SK-N-SH treated with all-trans-retinoic acid at 6 μM for 48 hours (cell line): Measurements from ENCODE around the gene TTC28.

Experiments used
- ATAC-seq: fragments of 200-7000 bp; cut with Tn5 transposase; 3 replicates; pipeline ENCODE4 v1.9.1; 2020; ENCODE audit warnings: mild to moderate bottlenecking, moderate library complexity
- ARNTL ChIP-seq: fragments of 450-650 bp; formaldehyde crosslinking; IDR thresholded peaks from 2 replicates; pipeline ENCODE4 v1.5.0; 2020; ENCODE audit warnings: low read depth, mild to moderate bottlenecking, moderate library complexity, borderline replicate concordance
- BACH2 ChIP-seq: fragments of 250-450 bp; sonication (Bioruptor Pico); IDR thresholded peaks from 2 replicates; pipeline ENCODE4 v1.9.0; 2021; ENCODE audit warnings: mild to moderate bottlenecking, borderline replicate concordance
- CSDC2 ChIP-seq: fragments of 250-450 bp; sonication (Bioruptor Pico); IDR thresholded peaks from 2 replicates; pipeline ENCODE4 v1.5.0; 2020; ENCODE audit warnings: mild to moderate bottlenecking, moderate library complexity
- ESRRG ChIP-seq: fragments of 250-450 bp; sonication (Bioruptor Pico); IDR thresholded peaks from 2 replicates; pipeline ENCODE4 v1.6.1; 2021; ENCODE audit warnings: mild to moderate bottlenecking
- GLIS3 ChIP-seq: fragments of 250-450 bp; sonication (Bioruptor Pico); IDR thresholded peaks from 2 replicates; pipeline ENCODE4 v1.5.0; 2020; ENCODE audit warnings: mild to moderate bottlenecking, moderate library complexity
- ISL1 ChIP-seq: fragments of 250-450 bp; sonication (Bioruptor Pico); IDR thresholded peaks from 2 replicates; pipeline ENCODE4 v2.1.2; 2022; ENCODE audit warnings: mild to moderate bottlenecking, moderate library complexity
- OSR1 ChIP-seq: fragments of 250-450 bp; sonication (Bioruptor Pico); IDR thresholded peaks from 2 replicates; pipeline ENCODE4 v1.8.0; 2022; ENCODE audit warnings: moderate library complexity, mild to moderate bottlenecking, inconsistent platforms
- PATZ1 ChIP-seq: fragments of 250-450 bp; sonication (Bioruptor Pico); IDR thresholded peaks from 2 replicates; pipeline ENCODE4 v1.8.0; 2020; ENCODE audit warnings: mild to moderate bottlenecking, moderate library complexity, borderline replicate concordance
- POU6F1 ChIP-seq: fragments of 250-450 bp; sonication (Bioruptor Pico); IDR thresholded peaks from 2 replicates; pipeline ENCODE4 v1.8.0; 2021; ENCODE audit warnings: low read depth, mild to moderate bottlenecking, moderate library complexity, borderline replicate concordance
- PPARA ChIP-seq: fragments of 250-450 bp; sonication (Bioruptor Pico); IDR thresholded peaks from 2 replicates; pipeline ENCODE4 v1.5.0; 2020; ENCODE audit warnings: mild to moderate bottlenecking, borderline replicate concordance
- RARB ChIP-seq: fragments of 250-450 bp; sonication (Bioruptor Pico); IDR thresholded peaks from 2 replicates; pipeline ENCODE4 v1.8.0; 2021; ENCODE audit warnings: mild to moderate bottlenecking, moderate library complexity
- SNAI2 ChIP-seq: fragments of 250-450 bp; sonication (Bioruptor Pico); IDR thresholded peaks from 2 replicates; pipeline ENCODE4 v1.5.0; 2020; ENCODE audit warnings: mild to moderate bottlenecking, moderate library complexity
- TCF4 ChIP-seq: fragments of 250-450 bp; sonication (Bioruptor Pico); IDR thresholded peaks from 2 replicates; pipeline ENCODE4 v1.8.0; 2021; ENCODE audit warnings: mild to moderate bottlenecking, moderate library complexity, borderline replicate concordance
- TOX ChIP-seq: fragments of 250-450 bp; sonication (Bioruptor Pico); IDR thresholded peaks from 2 replicates; pipeline ENCODE4 v1.8.0; 2021; ENCODE audit warnings: mild to moderate bottlenecking, moderate library complexity, borderline replicate concordance
- TSHZ2 ChIP-seq: fragments of 250-450 bp; sonication (Bioruptor Pico); IDR thresholded peaks from 2 replicates; pipeline ENCODE4 v1.5.0; 2020; ENCODE audit warnings: mild to moderate bottlenecking, moderate library complexity
- ZC3H10 ChIP-seq: fragments of 250-450 bp; sonication (Bioruptor Pico); IDR thresholded peaks from 2 replicates; pipeline ENCODE4 v1.5.1; 2021; ENCODE audit warnings: mild to moderate bottlenecking, moderate library complexity
- ZFP3 ChIP-seq: fragments of 250-450 bp; sonication (Bioruptor Pico); IDR thresholded peaks from 2 replicates; pipeline ENCODE4 v1.5.0; 2020; ENCODE audit warnings: mild to moderate bottlenecking, moderate library complexity
- ZFP30 ChIP-seq: fragments of 450-650 bp; formaldehyde crosslinking; IDR thresholded peaks from 2 replicates; pipeline ENCODE4 v1.5.0; 2022; ENCODE audit warnings: mild to moderate bottlenecking, moderate library complexity
- ZNF70 ChIP-seq: fragments of 450-650 bp; formaldehyde crosslinking; IDR thresholded peaks from 2 replicates; pipeline ENCODE4 v1.5.0; 2020; ENCODE audit warnings: mild to moderate bottlenecking, moderate library complexity
- ZNF8 ChIP-seq: fragments of 450-650 bp; formaldehyde crosslinking; IDR thresholded peaks from 2 replicates; pipeline ENCODE4 v1.5.0; 2020; ENCODE audit warnings: mild to moderate bottlenecking, moderate library complexity
- TF ChIP-seq, protein P1 (sequence below): fragments of 250-450 bp; sonication (Bioruptor Pico); IDR thresholded peaks from 2 replicates; pipeline ENCODE4 v1.5.1; 2020; ENCODE audit warnings: low read depth, mild to moderate bottlenecking, moderate library complexity
- TF ChIP-seq, protein P2 (sequence below): fragments of 250-450 bp; sonication (Bioruptor Pico); IDR thresholded peaks from 2 replicates; pipeline ENCODE4 v1.5.1; 2021; ENCODE audit warnings: mild to moderate bottlenecking, moderate library complexity

TTC28 gene

DNA sequence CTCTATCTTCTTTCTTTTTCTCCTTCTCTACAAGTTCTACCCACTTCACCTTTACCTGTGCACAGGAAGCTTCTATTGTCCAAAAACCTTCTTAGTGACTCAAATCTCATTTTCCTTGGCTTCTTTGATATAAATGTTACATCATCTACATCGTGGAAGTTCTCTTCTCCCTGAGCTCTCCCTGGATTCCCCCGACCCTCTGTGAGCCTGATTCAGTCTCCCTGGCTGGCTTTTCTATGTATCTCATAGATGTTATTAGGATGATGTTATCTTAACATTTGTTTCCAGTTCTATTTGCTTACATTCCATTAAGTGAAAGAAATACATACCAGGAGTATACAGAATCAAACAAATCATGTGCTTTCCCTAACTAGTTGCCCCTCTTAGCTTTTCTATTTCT is 524.8 kb downstream of the TTC28 start:
- no peak for TF ChIP-seq CSDC2 (CRISPR knock-in tag)
- TF ChIP-seq TSHZ2 (CRISPR knock-in tag): no peak
- no peak for TF ChIP-seq TOX (CRISPR knock-in tag)
- TF ChIP-seq ZFP30 (CRISPR knock-in tag): no peak
- TF ChIP-seq PATZ1: no peak
- no peak for TF ChIP-seq ZNF8 (CRISPR knock-in tag)
- no peak for TF ChIP-seq POU6F1 (CRISPR knock-in tag)
- TF ChIP-seq ESRRG (CRISPR knock-in tag): no peak
- TF ChIP-seq ZC3H10: no peak
- no peak for TF ChIP-seq TCF4
- TF ChIP-seq ARNTL (CRISPR knock-in tag): no peak
- TF ChIP-seq RARB (CRISPR knock-in tag): no peak
- TF ChIP-seq, protein P1, sequence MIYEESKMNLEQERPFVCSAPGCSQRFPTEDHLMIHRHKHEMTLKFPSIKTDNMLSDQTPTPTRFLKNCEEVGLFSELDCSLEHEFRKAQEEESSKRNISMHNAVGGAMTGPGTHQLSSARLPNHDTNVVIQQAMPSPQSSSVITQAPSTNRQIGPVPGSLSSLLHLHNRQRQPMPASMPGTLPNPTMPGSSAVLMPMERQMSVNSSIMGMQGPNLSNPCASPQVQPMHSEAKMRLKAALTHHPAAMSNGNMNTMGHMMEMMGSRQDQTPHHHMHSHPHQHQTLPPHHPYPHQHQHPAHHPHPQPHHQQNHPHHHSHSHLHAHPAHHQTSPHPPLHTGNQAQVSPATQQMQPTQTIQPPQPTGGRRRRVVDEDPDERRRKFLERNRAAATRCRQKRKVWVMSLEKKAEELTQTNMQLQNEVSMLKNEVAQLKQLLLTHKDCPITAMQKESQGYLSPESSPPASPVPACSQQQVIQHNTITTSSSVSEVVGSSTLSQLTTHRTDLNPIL (CRISPR knock-in tag): no peak
- no peak for TF ChIP-seq PPARA
- TF ChIP-seq ZNF70 (CRISPR knock-in tag): no peak
- no peak for TF ChIP-seq ISL1 (CRISPR knock-in tag)
- TF ChIP-seq ZFP3 (CRISPR knock-in tag): no peak
- no peak for TF ChIP-seq GLIS3 (CRISPR knock-in tag)
- ATAC-seq: 0 out of 3 replicates have a peak, but pooled peaks have one; percentile 32

DNA sequence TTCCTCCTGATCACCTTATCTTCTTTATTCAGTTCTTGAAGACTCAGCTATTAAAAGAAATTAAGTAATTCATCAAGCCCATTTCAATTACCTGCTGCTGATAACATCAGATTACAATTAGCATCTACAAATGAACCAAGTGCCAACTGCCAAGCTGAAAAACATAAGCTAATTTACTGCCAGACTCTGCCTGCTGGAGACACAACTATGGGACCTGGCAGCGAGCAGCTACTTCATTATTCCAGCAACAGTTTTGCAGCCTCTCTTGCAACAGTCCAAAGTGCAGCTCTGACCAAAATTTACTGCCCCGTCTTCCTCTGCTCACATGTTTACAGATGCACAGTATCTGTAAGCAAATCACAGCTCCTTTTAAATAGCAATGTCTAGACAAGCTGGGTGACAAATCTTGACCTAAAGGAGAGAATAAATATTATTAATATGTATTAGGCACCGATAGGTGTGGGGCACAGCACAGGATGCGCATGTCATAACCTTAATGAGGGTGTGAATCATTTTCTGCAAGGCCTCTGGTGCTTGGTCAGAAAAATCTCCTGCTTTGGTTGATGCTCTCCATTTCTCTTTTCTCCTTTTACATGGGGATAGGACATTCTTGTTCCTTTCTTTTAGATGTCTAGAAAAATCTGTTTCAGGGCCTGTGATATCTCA is 528.4 kb downstream of the TTC28 start:
- ATAC-seq: no peak

GRCh38 chr22:28148816-28149465 is 530.7 kb downstream of the TTC28 start:
- TF ChIP-seq ZNF70 (CRISPR knock-in tag) (no peak), ESRRG (CRISPR knock-in tag) (no peak), ZFP3 (CRISPR knock-in tag) (no peak), GLIS3 (CRISPR knock-in tag) (no peak), POU6F1 (CRISPR knock-in tag) (no peak), TCF4 (no peak), PPARA (no peak), SNAI2 (CRISPR knock-in tag) (no peak), ZNF8 (CRISPR knock-in tag) (no peak), PATZ1 (no peak), BACH2 (CRISPR knock-in tag) (no peak), OSR1 (no peak), RARB (CRISPR knock-in tag) (no peak)
- TF ChIP-seq, protein P2, sequence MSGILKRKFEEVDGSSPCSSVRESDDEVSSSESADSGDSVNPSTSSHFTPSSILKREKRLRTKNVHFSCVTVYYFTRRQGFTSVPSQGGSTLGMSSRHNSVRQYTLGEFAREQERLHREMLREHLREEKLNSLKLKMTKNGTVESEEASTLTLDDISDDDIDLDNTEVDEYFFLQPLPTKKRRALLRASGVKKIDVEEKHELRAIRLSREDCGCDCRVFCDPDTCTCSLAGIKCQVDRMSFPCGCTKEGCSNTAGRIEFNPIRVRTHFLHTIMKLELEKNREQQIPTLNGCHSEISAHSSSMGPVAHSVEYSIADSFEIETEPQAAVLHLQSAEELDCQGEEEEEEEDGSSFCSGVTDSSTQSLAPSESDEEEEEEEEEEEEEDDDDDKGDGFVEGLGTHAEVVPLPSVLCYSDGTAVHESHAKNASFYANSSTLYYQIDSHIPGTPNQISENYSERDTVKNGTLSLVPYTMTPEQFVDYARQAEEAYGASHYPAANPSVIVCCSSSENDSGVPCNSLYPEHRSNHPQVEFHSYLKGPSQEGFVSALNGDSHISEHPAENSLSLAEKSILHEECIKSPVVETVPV (CRISPR knock-in tag): no peak
- no peak for ATAC-seq

More for the DNA sequence above, 528.4 kb downstream of the TTC28 start:
- no peak for TF ChIP-seq TOX (CRISPR knock-in tag)
